ENCODE measurements around the gene GRIK4.

DNA sequence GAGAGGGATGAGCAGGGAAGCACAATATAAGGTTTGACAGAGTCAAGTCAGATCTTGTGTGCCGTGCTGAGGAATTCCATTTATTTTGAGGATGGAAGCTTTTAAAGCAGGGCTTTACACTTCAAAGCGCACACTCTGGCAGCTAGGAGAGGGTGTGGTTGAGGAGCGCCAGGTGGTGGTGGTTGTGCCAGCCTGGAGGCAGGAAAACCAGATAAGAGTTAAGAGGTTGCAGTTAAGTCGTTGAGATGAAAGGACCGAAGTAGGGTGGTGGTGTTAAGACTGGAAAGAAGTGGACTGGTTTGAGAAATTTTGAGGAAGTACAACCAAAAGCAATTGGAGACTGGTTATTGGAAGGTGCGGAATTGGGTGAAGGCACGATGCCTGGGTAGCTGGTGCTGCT lies 280.8 kb downstream of the GRIK4 start:
- TF ChIP-seq, protein P1, sequence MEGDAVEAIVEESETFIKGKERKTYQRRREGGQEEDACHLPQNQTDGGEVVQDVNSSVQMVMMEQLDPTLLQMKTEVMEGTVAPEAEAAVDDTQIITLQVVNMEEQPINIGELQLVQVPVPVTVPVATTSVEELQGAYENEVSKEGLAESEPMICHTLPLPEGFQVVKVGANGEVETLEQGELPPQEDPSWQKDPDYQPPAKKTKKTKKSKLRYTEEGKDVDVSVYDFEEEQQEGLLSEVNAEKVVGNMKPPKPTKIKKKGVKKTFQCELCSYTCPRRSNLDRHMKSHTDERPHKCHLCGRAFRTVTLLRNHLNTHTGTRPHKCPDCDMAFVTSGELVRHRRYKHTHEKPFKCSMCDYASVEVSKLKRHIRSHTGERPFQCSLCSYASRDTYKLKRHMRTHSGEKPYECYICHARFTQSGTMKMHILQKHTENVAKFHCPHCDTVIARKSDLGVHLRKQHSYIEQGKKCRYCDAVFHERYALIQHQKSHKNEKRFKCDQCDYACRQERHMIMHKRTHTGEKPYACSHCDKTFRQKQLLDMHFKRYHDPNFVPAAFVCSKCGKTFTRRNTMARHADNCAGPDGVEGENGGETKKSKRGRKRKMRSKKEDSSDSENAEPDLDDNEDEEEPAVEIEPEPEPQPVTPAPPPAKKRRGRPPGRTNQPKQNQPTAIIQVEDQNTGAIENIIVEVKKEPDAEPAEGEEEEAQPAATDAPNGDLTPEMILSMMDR (IDR thresholded peaks at IDR 0.05) = no peak
- no peak for TF ChIP-seq EZH2 (IDR thresholded peaks at IDR 0.05; ENCODE audit: borderline replicate concordance, insufficient read depth, low read depth, low read length, poor library complexity, severe bottlenecking)
